Measurements from ENCODE around the gene NPBWR2. TPM values are rescaled to one million over a fixed set of nuclear protein-coding genes. Genes with fewer than 3 reads are reported as not detected.
"Not testable (repeated sequence)": the region's sequence is repeated elsewhere in the genome, so short reads cannot be mapped to it uniquely, and the experiment has no call there.

NPBWR2 gene
- total and polyA plus RNA-seq, 2 donors (not counting 1 experiment from before 2014, with no cell fraction given), result not detected

GRCh38 chr20:64129146-64129782, 21.9 kb upstream of the NPBWR2 start:
- Histone ChIP-seq H3K9me3 (ENCODE audit: control insufficient read depth, insufficient read depth, low read depth, low read length) (no peaks in the 10 kb centered on the region), H3K36me3 (ENCODE audit: control insufficient read depth, insufficient read depth, low read length) (no peaks in the 10 kb centered on the region), H3K79me2 (ENCODE audit: control insufficient read depth, insufficient read depth, low read length) (no peaks in the 10 kb centered on the region), H3K27ac (ENCODE audit: insufficient read depth, low read length) (no peak overlapping the region), H3K4me1 (ENCODE audit: control insufficient read depth, extremely low read depth, insufficient read depth, low read length) (no peaks in the 10 kb centered on the region), H3K4me2 (ENCODE audit: extremely low read depth, insufficient read depth, low read length) (no peak overlapping the region), H2AFZ (ENCODE audit: low read length) (no peak overlapping the region), H3K27me3 (ENCODE audit: control insufficient read depth, insufficient read depth, low read length) (no peaks in the 10 kb centered on the region), H4K20me1 (ENCODE audit: control insufficient read depth, extremely low read depth, insufficient read depth, low read length) (no peaks in the 10 kb centered on the region), H3K4me3 (replicated peaks in 1 of 4; ENCODE audit: control extremely low read depth in 1 of 4, insufficient read depth in 1 of 4, low read depth in 3 of 4, low read length in 4 of 4) (no peak overlapping the region), H3K9ac (ENCODE audit: insufficient read depth, low read length) (no peak overlapping the region)
- TF ChIP-seq CTCF (conservative IDR thresholded peaks at IDR 0.05 in 1 of 2, IDR thresholded peaks at IDR 0.05 in 1 of 2; ENCODE audit: low read depth in 1 of 2, low read length in 2 of 2), result no peak
- DNase-seq (ENCODE audit: low read depth in 2 of 2), result no peak

- not testable (repeated sequence) for H3K27me3 ChIP-seq (ENCODE audit: control insufficient read depth, insufficient read depth, low read length); H3K4me1 ChIP-seq (ENCODE audit: control insufficient read depth, extremely low read depth, insufficient read depth, low read length); H3K27ac ChIP-seq (ENCODE audit: insufficient read depth, low read length); H3K9ac ChIP-seq (ENCODE audit: insufficient read depth, low read length); H3K36me3 ChIP-seq (ENCODE audit: control insufficient read depth, insufficient read depth, low read length); H3K9me3 ChIP-seq (ENCODE audit: control insufficient read depth, insufficient read depth, low read depth, low read length); H4K20me1 ChIP-seq (ENCODE audit: control insufficient read depth, extremely low read depth, insufficient read depth, low read length); H2AFZ ChIP-seq (ENCODE audit: low read length); DNase-seq (ENCODE audit: low read depth in 2 of 2); H3K79me2 ChIP-seq (ENCODE audit: control insufficient read depth, insufficient read depth, low read length); H3K4me2 ChIP-seq (ENCODE audit: extremely low read depth, insufficient read depth, low read length); H3K4me3 ChIP-seq (replicated peaks in 1 of 4; ENCODE audit: control extremely low read depth in 1 of 4, insufficient read depth in 1 of 4, low read depth in 3 of 4, low read length in 4 of 4)
Observed at GRCh38 chr20:64123517-64123916, 16.2 kb upstream of the NPBWR2 start.

GRCh38 chr20:64122927-64123326, 15.6 kb upstream of the NPBWR2 start:
- H3K4me2 ChIP-seq (ENCODE audit: extremely low read depth, insufficient read depth, low read length); H3K27ac ChIP-seq (ENCODE audit: insufficient read depth, low read length); H3K9me3 ChIP-seq (ENCODE audit: control insufficient read depth, insufficient read depth, low read depth, low read length); H3K9ac ChIP-seq (ENCODE audit: insufficient read depth, low read length); H3K27me3 ChIP-seq (ENCODE audit: control insufficient read depth, insufficient read depth, low read length); DNase-seq (ENCODE audit: low read depth in 2 of 2); H4K20me1 ChIP-seq (ENCODE audit: control insufficient read depth, extremely low read depth, insufficient read depth, low read length); H3K4me1 ChIP-seq (ENCODE audit: control insufficient read depth, extremely low read depth, insufficient read depth, low read length); H3K79me2 ChIP-seq (ENCODE audit: control insufficient read depth, insufficient read depth, low read length); H2AFZ ChIP-seq (ENCODE audit: low read length); H3K4me3 ChIP-seq (replicated peaks in 1 of 4; ENCODE audit: control extremely low read depth in 1 of 4, insufficient read depth in 1 of 4, low read depth in 3 of 4, low read length in 4 of 4); H3K36me3 ChIP-seq (ENCODE audit: control insufficient read depth, insufficient read depth, low read length): not testable (repeated sequence)

- no peak overlapping the region for H3K4me3 ChIP-seq (replicated peaks in 1 of 4; ENCODE audit: control extremely low read depth in 1 of 4, insufficient read depth in 1 of 4, low read depth in 3 of 4, low read length in 4 of 4)
- H3K36me3 ChIP-seq (ENCODE audit: control insufficient read depth, insufficient read depth, low read length), result no peaks in the 10 kb centered on the region
- no peaks in the 10 kb centered on the region for H3K4me1 ChIP-seq (ENCODE audit: control insufficient read depth, extremely low read depth, insufficient read depth, low read length)
- no peaks in the 10 kb centered on the region for H4K20me1 ChIP-seq (ENCODE audit: control insufficient read depth, extremely low read depth, insufficient read depth, low read length)
- H3K27ac ChIP-seq (ENCODE audit: insufficient read depth, low read length), result no peak overlapping the region
- no peak overlapping the region for H2AFZ ChIP-seq (ENCODE audit: low read length)
- H3K9me3 ChIP-seq (ENCODE audit: control insufficient read depth, insufficient read depth, low read depth, low read length), result no peaks in the 10 kb centered on the region
- TF ChIP-seq CTCF (conservative IDR thresholded peaks at IDR 0.05 in 1 of 2, IDR thresholded peaks at IDR 0.05 in 1 of 2; ENCODE audit: low read depth in 1 of 2, low read length in 2 of 2) (no peak), EZH2 (IDR thresholded peaks at IDR 0.05; ENCODE audit: low read length, missing control alignments) (no peak)
- H3K9ac ChIP-seq (ENCODE audit: insufficient read depth, low read length), result no peak overlapping the region
- no peaks in the 10 kb centered on the region for H3K79me2 ChIP-seq (ENCODE audit: control insufficient read depth, insufficient read depth, low read length)
- no peak overlapping the region for H3K4me2 ChIP-seq (ENCODE audit: extremely low read depth, insufficient read depth, low read length)
- no peak for DNase-seq (ENCODE audit: low read depth in 2 of 2)
- H3K27me3 ChIP-seq (ENCODE audit: control insufficient read depth, insufficient read depth, low read length), result peaks cover under 1% of the 10 kb centered on the region
Observed at GRCh38 chr20:64121586-64121985, 14.2 kb upstream of the NPBWR2 start.
